Spleen (tissue), 7 donors: ENCODE measurements around the gene SH3RF1.

ENCODE experiments used
- CTCF ChIP-seq, 11 experiments: fragments of 200-600 bp in 7 of 11; fragments of 450-650 bp in 4 of 11; sonication (generic) in 4 of 11; IDR thresholded peaks in 8 of 11; conservative IDR thresholded peaks in 3 of 11; 1 replicate in 7 of 11; 2 replicates in 4 of 11; pipeline versions ENCODE4 v1.4.0 to v1.8.0; 2016 to 2021; ENCODE audit warnings: antibody characterized with exemption in 11 of 11, inconsistent platforms in 4 of 11, mild to moderate bottlenecking in 1 of 11
- POLR2A ChIP-seq, 3 donors: fragments of 450-650 bp; IDR thresholded peaks; one replicate each; pipeline ENCODE4 v1.5.1; 2017; ENCODE audit warnings: antibody characterized with exemption in 3 of 3, mild to moderate bottlenecking in 1 of 3
- POLR2AphosphoS5 ChIP-seq, 3 donors: sonication (generic); formaldehyde crosslinking; IDR thresholded peaks; one replicate each; pipeline ENCODE4 v1.5.1; 2017; ENCODE audit warnings: antibody characterized with exemption in 3 of 3
- donor health status: DM: no; HTN: no; CAD: no; lungs with moderate emphysema.
- donor health status: DM: no; HTN: no; CAD: no.
- donor health status: DM: no; HTN: no; CAD: no.

DNA sequence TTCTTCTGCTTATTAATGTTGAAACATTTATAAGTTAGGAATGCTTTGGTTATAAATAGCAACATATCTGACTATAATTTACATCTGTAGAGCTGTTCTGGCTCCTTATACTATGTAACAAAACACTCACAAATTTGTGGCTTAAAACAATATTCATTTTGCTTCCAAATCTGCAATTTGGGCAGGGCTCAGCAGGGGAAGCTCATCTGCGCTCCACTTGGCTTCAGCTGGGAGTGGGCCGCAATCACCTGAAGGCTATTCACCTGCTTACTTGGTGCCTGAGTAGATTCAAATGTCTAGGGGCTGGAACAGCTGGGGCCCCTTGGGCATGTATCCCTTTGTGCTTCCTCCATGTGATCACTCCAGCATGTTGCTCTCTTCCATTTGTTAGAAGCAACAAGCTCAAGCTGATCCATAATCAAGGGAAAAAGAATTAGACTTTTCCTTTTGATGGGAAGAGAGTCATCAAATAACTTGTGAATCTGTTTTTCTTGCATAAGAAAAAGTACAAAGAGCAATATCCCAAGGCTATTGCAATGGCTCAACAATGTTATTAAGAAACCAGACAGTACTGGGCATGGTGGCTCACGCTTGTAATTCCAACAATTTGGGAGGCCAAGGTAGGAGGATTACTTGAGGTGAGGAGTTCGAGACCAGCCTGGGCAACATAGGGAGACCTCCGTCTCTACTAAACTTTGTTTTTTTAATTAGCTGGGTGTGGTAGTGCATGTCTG is 225.9 kb downstream of the SH3RF1 start:
- TF ChIP-seq CTCF (IDR thresholded peaks at IDR 0.05 in 8 of 11, conservative IDR thresholded peaks at IDR 0.05 in 3 of 11) (no peak), POLR2AphosphoS5 (IDR thresholded peaks at IDR 0.05) (no peak), POLR2A (IDR thresholded peaks at IDR 0.05) (no peak)
